GM13977 (cell line): ENCODE results near the gene ABCC8.

ENCODE experiments used
- DNase-seq: peaks from one replicate; pipeline ENCODE4 v3.0.0; 2012; ENCODE audit warnings: low spot score
- in situ Hi-C: fragments of 300-500 bp; cut with MboI; formaldehyde crosslinking; loops from one replicate; pipeline ENCODE4 v1.12.0; 2022; ENCODE audit warnings: low sequenced_read_pairs, low pct_unique_long_range_greater_than_20kb, mixed read lengths, inconsistent platforms; ENCODE audit not compliant: unreplicated experiment
- TF ChIP-seq, protein P1 (sequence below): IDR thresholded peaks from 2 replicates; pipeline ENCODE4 v1.5.1; 2012; ENCODE audit warnings: mild to moderate bottlenecking, control low read depth; ENCODE audit not compliant: insufficient read depth; ENCODE audit errors: extremely low read depth, missing control alignments

The ABCC8 gene

GRCh38 chr11:17457396-17458173 is 19.1 kb downstream of the ABCC8 start:
- in situ Hi-C loops, result no loop called here
- DNase-seq, result no peak
- TF ChIP-seq, protein P1, sequence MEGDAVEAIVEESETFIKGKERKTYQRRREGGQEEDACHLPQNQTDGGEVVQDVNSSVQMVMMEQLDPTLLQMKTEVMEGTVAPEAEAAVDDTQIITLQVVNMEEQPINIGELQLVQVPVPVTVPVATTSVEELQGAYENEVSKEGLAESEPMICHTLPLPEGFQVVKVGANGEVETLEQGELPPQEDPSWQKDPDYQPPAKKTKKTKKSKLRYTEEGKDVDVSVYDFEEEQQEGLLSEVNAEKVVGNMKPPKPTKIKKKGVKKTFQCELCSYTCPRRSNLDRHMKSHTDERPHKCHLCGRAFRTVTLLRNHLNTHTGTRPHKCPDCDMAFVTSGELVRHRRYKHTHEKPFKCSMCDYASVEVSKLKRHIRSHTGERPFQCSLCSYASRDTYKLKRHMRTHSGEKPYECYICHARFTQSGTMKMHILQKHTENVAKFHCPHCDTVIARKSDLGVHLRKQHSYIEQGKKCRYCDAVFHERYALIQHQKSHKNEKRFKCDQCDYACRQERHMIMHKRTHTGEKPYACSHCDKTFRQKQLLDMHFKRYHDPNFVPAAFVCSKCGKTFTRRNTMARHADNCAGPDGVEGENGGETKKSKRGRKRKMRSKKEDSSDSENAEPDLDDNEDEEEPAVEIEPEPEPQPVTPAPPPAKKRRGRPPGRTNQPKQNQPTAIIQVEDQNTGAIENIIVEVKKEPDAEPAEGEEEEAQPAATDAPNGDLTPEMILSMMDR, result no peak

GRCh38 chr11:17452668-17453067 is 24.0 kb downstream of the ABCC8 start:
- TF ChIP-seq, protein P1, result no peak
- DNase-seq, result no peak
- in situ Hi-C loops, result no loop called here

DNA sequence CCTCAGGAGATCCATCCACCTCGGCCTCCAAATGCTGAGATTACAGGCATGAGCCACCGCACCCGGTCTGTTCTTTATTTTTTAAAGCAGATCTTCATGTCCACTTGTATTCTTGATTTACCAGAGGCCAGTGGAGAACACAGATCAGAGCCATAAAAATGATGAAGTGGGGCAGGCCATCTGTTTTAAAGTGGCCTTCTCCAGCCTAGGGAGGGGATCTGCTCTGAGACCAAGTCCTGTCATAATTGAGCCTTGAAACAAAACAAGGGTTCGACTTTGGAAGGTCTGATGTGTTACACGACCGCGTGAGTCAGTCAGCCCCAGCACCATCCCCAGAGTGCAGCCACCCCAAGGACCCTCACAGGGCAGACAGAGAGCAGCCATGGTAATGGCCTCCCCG is 27.5 kb downstream of the ABCC8 start:
- TF ChIP-seq, protein P1, result no peak
- no peak for DNase-seq
- in situ Hi-C loops, result no loop called here

GRCh38 chr11:17446482-17446881 is 30.2 kb downstream of the ABCC8 start:
- DNase-seq, result no peak
- TF ChIP-seq, protein P1, result no peak
- in situ Hi-C loops, result no loop called here

DNA sequence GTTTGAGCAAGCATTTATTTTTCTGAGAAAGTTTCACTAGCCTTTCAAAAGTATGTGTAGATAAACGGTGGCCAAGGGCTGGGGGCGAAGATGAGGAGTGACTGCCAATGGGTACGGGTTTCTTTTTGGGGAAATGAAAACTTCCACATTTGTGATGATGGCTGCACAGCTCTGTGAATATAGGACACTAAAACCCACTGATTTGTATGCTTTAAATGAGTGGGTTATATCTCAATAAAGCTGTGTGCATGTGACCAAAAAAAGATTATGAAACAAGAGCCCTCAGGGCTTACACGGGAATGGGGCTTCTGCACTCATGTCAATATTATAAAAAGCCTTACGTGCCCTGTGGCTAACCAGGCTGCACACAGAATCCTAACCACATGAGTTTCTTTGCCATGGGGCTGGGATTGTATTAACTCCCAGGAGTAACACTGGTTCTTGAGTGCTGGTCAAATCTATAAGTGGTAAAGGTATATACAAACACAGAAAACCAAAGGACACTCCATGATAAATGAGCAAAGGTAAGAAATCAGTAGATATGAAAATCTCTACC is 31.3 kb downstream of the ABCC8 start:
- in situ Hi-C loops, result no loop called here
- TF ChIP-seq, protein P1, result no peak
- DNase-seq, result no peak

DNA sequence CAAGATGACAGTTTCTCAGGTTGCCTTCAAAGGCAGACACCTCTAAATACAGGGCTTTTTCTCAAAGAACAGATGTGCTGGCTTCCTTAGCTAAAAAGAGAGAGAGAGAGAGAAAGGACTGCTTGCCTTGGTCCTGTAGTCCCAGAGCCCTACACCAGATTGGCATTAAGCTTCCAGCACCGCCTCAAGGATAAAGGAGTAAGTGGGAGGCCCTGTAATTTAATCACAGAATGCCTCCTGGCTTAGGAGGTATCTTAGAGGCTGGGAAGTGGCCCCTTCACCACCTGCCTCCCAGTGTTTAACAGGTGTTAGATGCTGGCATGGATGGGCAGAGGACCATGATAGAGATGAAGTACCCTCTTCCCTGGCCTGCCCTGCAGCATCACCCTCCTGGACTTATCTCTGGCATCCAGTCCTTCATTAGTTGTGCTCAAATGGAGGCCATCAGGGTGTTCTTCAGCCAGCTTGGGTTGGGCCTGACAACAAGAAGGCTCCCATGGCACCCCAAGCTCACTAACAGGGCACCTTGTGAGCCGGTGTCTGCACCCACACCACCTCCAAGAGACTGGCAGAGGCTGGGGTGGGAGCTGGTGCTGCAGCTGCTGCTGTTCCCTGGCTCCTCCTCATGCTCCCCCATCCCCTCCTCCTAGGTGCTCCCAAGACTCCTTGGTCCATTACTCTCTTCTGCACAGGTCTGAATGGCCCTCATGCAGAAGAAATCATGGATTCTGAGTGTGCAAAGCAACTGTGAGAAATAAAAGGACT is 32.5 kb downstream of the ABCC8 start:
- no peak for DNase-seq
- in situ Hi-C loops, result no loop called here
- TF ChIP-seq, protein P1, result no peak
